BE2C (cell line): ENCODE data around the gene STAU1.
A peak's percentile ranks its signal among the peaks of the same experiment; 100 is the strongest.
"Not testable (repeated sequence)": the region's sequence is repeated elsewhere in the genome, so short reads cannot be mapped to it uniquely, and the experiment has no call there.

ENCODE experiments used
- DNase-seq: peaks from one replicate; pipeline ENCODE4 v3.0.0-alpha.2; 2020
- H3K27me3 ChIP-seq: fragments of 250-450 bp; sonication (Bioruptor Pico); 2 replicates; pipeline ENCODE4 v1.5.1; 2020; ENCODE audit warnings: mild to moderate bottlenecking
- H3K36me3 ChIP-seq: fragments of 250-450 bp; sonication (Bioruptor Pico); 2 replicates; pipeline ENCODE4 v1.5.1; 2020; ENCODE audit warnings: mild to moderate bottlenecking
- H3K4me1 ChIP-seq: fragments of 250-450 bp; sonication (Bioruptor Pico); 2 replicates; pipeline ENCODE4 v1.5.1; 2020
- H3K4me3 ChIP-seq: 2 replicates; pipeline ENCODE4 v1.5.1; 2011; ENCODE audit warnings: low read depth, low read length
- H3K9me3 ChIP-seq: fragments of 250-450 bp; sonication (Bioruptor Pico); 2 replicates; pipeline ENCODE4 v1.5.1; 2020
- CTCF ChIP-seq: IDR thresholded peaks from 2 replicates; pipeline ENCODE4 v1.5.1; 2012; ENCODE audit warnings: mild to moderate bottlenecking, low read depth, low read length

STAU1 gene

GRCh38 chr20:49187330-49187850 lies 744 bp downstream of the STAU1 start:
- DNase-seq: no peak
- H3K4me3 ChIP-seq: peak overlapping the region; percentile 94
- H3K27me3 ChIP-seq: no peaks in the 10 kb centered on the region
- no peak for TF ChIP-seq CTCF
- no peaks in the 10 kb centered on the region for H3K36me3 ChIP-seq
- H3K9me3 ChIP-seq: no peaks in the 10 kb centered on the region
- peaks cover under 1% of the 10 kb centered on the region; the same call in 1 of the 2 replicates for H3K4me1 ChIP-seq

- Histone ChIP-seq H3K4me3 (peak overlapping the region; percentile 94), H3K9me3 (no peaks in the 10 kb centered on the region), H3K36me3 (no peaks in the 10 kb centered on the region), H3K4me1 (peaks cover 6% of the 10 kb centered on the region; the same call in 1 of the 2 replicates), H3K27me3 (no peaks in the 10 kb centered on the region)
- no peak for TF ChIP-seq CTCF
- peak; percentile 13 for DNase-seq
Observed at GRCh38 chr20:49186535-49187329, 1.4 kb downstream of the STAU1 start.

GRCh38 chr20:49185071-49185761 lies 2.9 kb downstream of the STAU1 start:
- Histone ChIP-seq H3K36me3 (no peaks in the 10 kb centered on the region), H3K4me3 (no peak overlapping the region), H3K9me3 (no peaks in the 10 kb centered on the region), H3K27me3 (no peaks in the 10 kb centered on the region), H3K4me1 (peaks cover 6% of the 10 kb centered on the region; the same call in 1 of the 2 replicates)
- no peak for TF ChIP-seq CTCF
- no peak for DNase-seq

GRCh38 chr20:49184691-49185070 lies 3.5 kb downstream of the STAU1 start:
- Histone ChIP-seq H3K9me3 (no peaks in the 10 kb centered on the region), H3K4me1 (peaks cover 6% of the 10 kb centered on the region; the same call in 1 of the 2 replicates), H3K4me3 (no peak overlapping the region), H3K36me3 (no peaks in the 10 kb centered on the region), H3K27me3 (no peaks in the 10 kb centered on the region)
- no peak for TF ChIP-seq CTCF
- no peak for DNase-seq

DNA sequence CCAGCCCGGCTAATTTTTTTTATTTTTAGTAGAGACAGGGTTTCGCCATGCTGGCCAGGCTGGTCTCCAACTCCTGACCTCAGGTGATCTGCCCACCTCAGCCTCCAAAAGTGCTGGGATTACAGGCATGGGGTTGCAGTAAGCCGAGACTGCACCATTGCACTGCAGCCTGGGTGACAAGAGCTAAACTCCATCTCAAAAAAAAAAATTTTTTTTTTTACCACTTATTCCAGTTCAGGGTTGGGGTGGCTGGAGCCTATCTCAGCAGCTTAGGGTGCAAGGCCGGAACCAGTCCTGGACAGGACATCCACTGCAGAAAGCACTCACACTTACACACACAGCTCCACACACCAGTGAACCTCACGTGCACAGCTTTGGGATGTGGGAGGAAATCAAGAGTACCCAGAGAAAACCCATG lies 4.0 kb downstream of the STAU1 start:
- not testable (repeated sequence) for H3K9me3 ChIP-seq, DNase-seq, H3K36me3 ChIP-seq, H3K4me3 ChIP-seq, H3K4me1 ChIP-seq, H3K27me3 ChIP-seq

GRCh38 chr20:49183444-49183843 lies 4.7 kb downstream of the STAU1 start:
- H3K36me3 ChIP-seq: peaks cover under 1% of the 10 kb centered on the region
- H3K9me3 ChIP-seq: no peaks in the 10 kb centered on the region
- TF ChIP-seq CTCF: no peak
- H3K4me1 ChIP-seq: peaks cover 6% of the 10 kb centered on the region; the same call in 1 of the 2 replicates
- H3K27me3 ChIP-seq: no peaks in the 10 kb centered on the region
- no peak overlapping the region for H3K4me3 ChIP-seq
- DNase-seq: no peak
